ENCODE measurements around the gene PCNT. TPM values are rescaled to one million over a fixed set of nuclear protein-coding genes. Genes with fewer than 3 reads are reported as not detected.

PCNT gene
- total and polyA plus RNA-seq, 2 of the 4 experiments (the other 2 are of a cell fraction), result 10.0 to 19.4 TPM

DNA sequence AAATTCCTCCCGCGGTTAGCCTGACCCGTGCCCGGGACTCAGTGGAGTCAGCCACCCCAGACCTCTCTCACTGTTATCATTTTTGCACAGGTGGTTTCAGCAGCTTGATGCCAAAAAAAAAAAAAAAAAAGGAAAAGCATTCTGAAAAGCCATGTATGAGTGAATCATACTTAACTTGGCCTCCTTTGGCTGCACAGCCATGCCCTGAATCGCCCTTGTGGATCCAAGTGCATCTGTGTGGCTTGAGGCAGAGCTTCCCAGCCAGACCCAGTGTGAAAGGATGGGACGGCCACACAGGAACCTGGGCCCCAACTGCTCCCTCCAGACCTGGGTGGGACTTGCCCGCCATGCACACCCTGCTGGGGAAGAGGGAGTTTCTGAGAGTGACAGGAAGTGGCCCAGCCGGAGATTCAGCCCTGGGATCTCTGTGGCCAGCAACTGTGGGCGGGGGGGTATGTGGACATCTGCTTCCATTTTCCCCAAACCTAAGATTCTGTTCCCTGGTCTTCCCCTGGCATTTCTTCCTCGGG lies 29.2 kb upstream of the PCNT start:
- H3K27me3 ChIP-seq (ENCODE audit: control insufficient read depth, insufficient read depth, low read length), result no peaks in the 10 kb centered on the region
- in situ Hi-C loops (cut with MboI; ENCODE audit: low sequenced_read_pairs) (no loop called here), intact Hi-C loops (cut with micrococcal nuclease) (no loop called here), dilution Hi-C loops (cut with HindIII; ENCODE audit: low sequenced_read_pairs, unreplicated experiment) (no loop called here)
- no peaks in the 10 kb centered on the region for H3K9me3 ChIP-seq (ENCODE audit: control insufficient read depth, insufficient read depth, low read length)
- H2AFZ ChIP-seq (replicated peaks; ENCODE audit: low read length, poor library complexity), result peak overlapping the region; percentile 85
- H2BK15ac ChIP-seq (ENCODE audit: low read depth, low read length), result no peak overlapping the region
- no peak overlapping the region for H3K18ac ChIP-seq (ENCODE audit: low read depth, low read length)
- H4K20me1 ChIP-seq (ENCODE audit: insufficient read depth, low read length), result no peaks in the 10 kb centered on the region; the same call in 1 of the 2 replicates
- H3K4me1 ChIP-seq (ENCODE audit: control insufficient read depth, insufficient read depth, low read length), result peaks cover 11% of the 10 kb centered on the region
- H2AK5ac ChIP-seq (ENCODE audit: low read depth, low read length), result peak overlapping the region; percentile 74; the same call in 1 of the 2 replicates
- H2BK120ac ChIP-seq (ENCODE audit: low read depth, low read length), result peak overlapping the region; percentile 30; the same call in 1 of the 2 replicates
- H3K14ac ChIP-seq (replicated peaks; ENCODE audit: low read depth, low read length), result no peak overlapping the region
- H3K4me3 ChIP-seq (ENCODE audit: insufficient read depth, low read depth, low read length), result no peak overlapping the region
- peaks cover 8 to 10% of the 10 kb centered on the region in 2 experiments for H3K79me1 ChIP-seq (ENCODE audit: low read depth in 1 of 2, low read length in 2 of 2)
- peak overlapping the region; percentile 41 for H4K91ac ChIP-seq (ENCODE audit: insufficient read depth, low read depth, low read length)
- H2AK9ac ChIP-seq (replicated peaks; ENCODE audit: low read depth, low read length, poor library complexity), result peak overlapping the region; percentile 91
- H2BK20ac ChIP-seq (ENCODE audit: low read depth, low read length), result no peak overlapping the region
- H2BK5ac ChIP-seq (ENCODE audit: low read depth, low read length, poor library complexity, severe bottlenecking), result peak overlapping the region; percentile 64
- peak; percentile 68 for DNase-seq
- peak; percentile 58 for ATAC-seq (ENCODE audit: low read depth)
- peaks cover 2% of the 10 kb centered on the region; the same call in 1 of the 2 replicates for H3K9me1 ChIP-seq (ENCODE audit: insufficient read depth, low read length)
- POLR2A ChIA-PET (ENCODE audit: unreplicated experiment), result interaction anchor here (0.5 kb wide), 2 partner anchors 51 to 318 kb away, joined by 4 to 5 read pairs; no protein-coding TSS in a partner anchor
- WGBS, 2 experiments (ENCODE audit: extremely low coverage in 2 of 2, insufficient read length in 1 of 2), result no CpG with 5 or more reads among the region's 10 CpGs
- H4K5ac ChIP-seq (ENCODE audit: low read depth, low read length), result peak overlapping the region; percentile 15; the same call in 1 of the 2 replicates
- no TSS peak for BruUV-seq (replicated peaks)
- peak overlapping the region; percentile 40 to 77; a peak in 2 of 4 replicates for H4K8ac ChIP-seq (ENCODE audit: low read depth in 2 of 2, low read length in 2 of 2)
- H3K56ac ChIP-seq (ENCODE audit: extremely low read depth, insufficient read depth, low read length), result no peak overlapping the region
- no peak overlapping the region for H3K23ac ChIP-seq (ENCODE audit: low read depth, low read length)
- no peak overlapping the region for H3K4me2 ChIP-seq (ENCODE audit: low read depth, low read length)
- H3K36me3 ChIP-seq (ENCODE audit: control insufficient read depth, insufficient read depth, low read length), result peaks cover 13% of the 10 kb centered on the region
- peak overlapping the region; percentile 45 for H3K4ac ChIP-seq (ENCODE audit: low read depth, low read length)
- H3K9ac ChIP-seq (ENCODE audit: low read depth, low read length), result no peak overlapping the region
- CTCF ChIA-PET, result no interaction called here
- peak overlapping the region; percentile 53 for H3K27ac ChIP-seq (ENCODE audit: insufficient read depth, low read length)
- TF ChIP-seq, protein P1, sequence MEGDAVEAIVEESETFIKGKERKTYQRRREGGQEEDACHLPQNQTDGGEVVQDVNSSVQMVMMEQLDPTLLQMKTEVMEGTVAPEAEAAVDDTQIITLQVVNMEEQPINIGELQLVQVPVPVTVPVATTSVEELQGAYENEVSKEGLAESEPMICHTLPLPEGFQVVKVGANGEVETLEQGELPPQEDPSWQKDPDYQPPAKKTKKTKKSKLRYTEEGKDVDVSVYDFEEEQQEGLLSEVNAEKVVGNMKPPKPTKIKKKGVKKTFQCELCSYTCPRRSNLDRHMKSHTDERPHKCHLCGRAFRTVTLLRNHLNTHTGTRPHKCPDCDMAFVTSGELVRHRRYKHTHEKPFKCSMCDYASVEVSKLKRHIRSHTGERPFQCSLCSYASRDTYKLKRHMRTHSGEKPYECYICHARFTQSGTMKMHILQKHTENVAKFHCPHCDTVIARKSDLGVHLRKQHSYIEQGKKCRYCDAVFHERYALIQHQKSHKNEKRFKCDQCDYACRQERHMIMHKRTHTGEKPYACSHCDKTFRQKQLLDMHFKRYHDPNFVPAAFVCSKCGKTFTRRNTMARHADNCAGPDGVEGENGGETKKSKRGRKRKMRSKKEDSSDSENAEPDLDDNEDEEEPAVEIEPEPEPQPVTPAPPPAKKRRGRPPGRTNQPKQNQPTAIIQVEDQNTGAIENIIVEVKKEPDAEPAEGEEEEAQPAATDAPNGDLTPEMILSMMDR (conservative IDR thresholded peaks at IDR 0.05; ENCODE audit: low read depth, low read length), result no peak
- TF ChIP-seq, protein P2, sequence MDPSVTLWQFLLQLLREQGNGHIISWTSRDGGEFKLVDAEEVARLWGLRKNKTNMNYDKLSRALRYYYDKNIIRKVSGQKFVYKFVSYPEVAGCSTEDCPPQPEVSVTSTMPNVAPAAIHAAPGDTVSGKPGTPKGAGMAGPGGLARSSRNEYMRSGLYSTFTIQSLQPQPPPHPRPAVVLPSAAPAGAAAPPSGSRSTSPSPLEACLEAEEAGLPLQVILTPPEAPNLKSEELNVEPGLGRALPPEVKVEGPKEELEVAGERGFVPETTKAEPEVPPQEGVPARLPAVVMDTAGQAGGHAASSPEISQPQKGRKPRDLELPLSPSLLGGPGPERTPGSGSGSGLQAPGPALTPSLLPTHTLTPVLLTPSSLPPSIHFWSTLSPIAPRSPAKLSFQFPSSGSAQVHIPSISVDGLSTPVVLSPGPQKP (IDR thresholded peaks at IDR 0.05; ENCODE audit: borderline replicate concordance, low read depth, low read length), result no peak
- no peak for TF ChIP-seq MAZ (IDR thresholded peaks at IDR 0.05; ENCODE audit: borderline replicate concordance, low read depth, low read length)
- TF ChIP-seq NFE2L2 (IDR thresholded peaks at IDR 0.05; ENCODE audit: low read depth, low read length), result no peak
- TF ChIP-seq RCOR1 (IDR thresholded peaks at IDR 0.05; ENCODE audit: insufficient replicate concordance, low read length), result no peak
- no peak for TF ChIP-seq POLR2A (IDR thresholded peaks at IDR 0.05; ENCODE audit: low read depth, low read length)
- TF ChIP-seq FOS (IDR thresholded peaks at IDR 0.05; ENCODE audit: low read depth, low read length), result no peak
- no peak for TF ChIP-seq CHD1 (IDR thresholded peaks at IDR 0.05; ENCODE audit: low read depth, low read length)
- TF ChIP-seq RFX5 (IDR thresholded peaks at IDR 0.05; ENCODE audit: low read depth, low read length), result no peak
- TF ChIP-seq MXI1 (IDR thresholded peaks at IDR 0.05; ENCODE audit: borderline replicate concordance, low read depth, low read length), result no peak
- no peak for TF ChIP-seq RAD21 (IDR thresholded peaks at IDR 0.05; ENCODE audit: low read length)
- TF ChIP-seq MAFK (IDR thresholded peaks at IDR 0.05; ENCODE audit: low read depth, low read length), result no peak
